Body of pancreas (tissue), 4 donors: ENCODE measurements around the gene KYAT1. TPM values are rescaled to one million over a fixed set of nuclear protein-coding genes. Genes with fewer than 3 reads are reported as not detected.

Experiments
- ATAC-seq: fragments of 150-250 bp; one replicate; pipeline ENCODE4 v1.9.1; 2016
- DNase-seq, 4 donors: peaks; one replicate each; pipeline ENCODE4 v3.0.0-alpha.2; 2019
- H3K27ac ChIP-seq, 4 donors: fragments of 200-600 bp; sonication (generic); 1 replicate in 3 of 4; 2 replicates in 1 of 4; pipeline versions ENCODE4 v1.5.1 to v1.6.1; 2016 to 2019; ENCODE audit warnings: mild to moderate bottlenecking in 1 of 4, mixed read lengths in 1 of 4, moderate library complexity in 1 of 4
- H3K27me3 ChIP-seq, 2 donors: fragments of 200-600 bp; sonication (generic); one replicate each; pipeline ENCODE4 v1.6.0; 2016; ENCODE audit warnings: mild to moderate bottlenecking in 1 of 2
- H3K36me3 ChIP-seq, 2 donors: fragments of 200-600 bp; sonication (generic); replicated peaks in 1 of 2; 2 replicates each; pipeline ENCODE4 v1.5.1; 2016; ENCODE audit warnings: low read depth in 2 of 2; ENCODE audit not compliant: insufficient read depth in 1 of 2
- H3K4me1 ChIP-seq: fragments of 200-600 bp; sonication (generic); one replicate; pipeline ENCODE4 v1.6.0; 2016
- H3K4me3 ChIP-seq, 2 donors: fragments of 200-600 bp; sonication (generic); 1 replicate in 1 of 2; 2 replicates in 1 of 2; pipeline ENCODE4 v1.5.1; 2016 to 2019
- H3K9me3 ChIP-seq, 3 donors: fragments of 200-600 bp; sonication (generic); 1 replicate in 2 of 3; 2 replicates in 1 of 3; pipeline ENCODE4 v1.5.1; 2016
- CTCF ChIP-seq, 7 experiments: fragments of 450-650 bp in 4 of 7; fragments of 200-600 bp in 3 of 7; sonication (generic) in 3 of 7; IDR thresholded peaks; one replicate each; pipeline ENCODE4 v1.5.1; 2016 to 2019; ENCODE audit warnings: antibody characterized with exemption in 7 of 7
- POLR2A ChIP-seq, 3 donors: fragments of 450-650 bp; IDR thresholded peaks; one replicate each; pipeline ENCODE4 v1.6.1; 2016; ENCODE audit warnings: antibody characterized with exemption in 3 of 3, mild to moderate bottlenecking in 2 of 3
- WGBS, 2 donors: methylation state at CpG; one replicate each; pipeline ENCODE4 v1.1.5; 2017; 5-methylcytosine and 5-hydroxymethylcytosine counted together
- intact Hi-C: fragments of 100-400 bp; cut with DNase I; formaldehyde crosslinking; loops from one replicate; pipeline ENCODE4 v1.15.1; 2023
- total RNA-seq, 2 donors: library from RNA; depleted of rRNA; stranded (reverse); fragments of >200 nt; gene quantifications; one replicate each; pipeline ENCODE4 v1.1.0, GENCODE V29; 2016

The KYAT1 gene
- total RNA-seq, 2 donors from 2014 or later = 2.6 to 4.3 TPM

GRCh38 chr9:128923493-128923883, 41.7 kb upstream of the KYAT1 start:
- no peak overlapping the region for H3K4me3 ChIP-seq
- peaks cover 50% of the 10 kb centered on the region for H3K4me1 ChIP-seq
- H3K27ac ChIP-seq = peak overlapping the region in 1 of 4 donors; percentile 90
- ATAC-seq (no peak), DNase-seq (no peak)
- no peak for TF ChIP-seq POLR2A (IDR thresholded peaks at IDR 0.05)
- TF ChIP-seq CTCF (IDR thresholded peaks at IDR 0.05) = no peak
- H3K9me3 ChIP-seq = no peaks in the 10 kb centered on the region
- intact Hi-C loops = no loop called here
- no peaks in the 10 kb centered on the region for H3K36me3 ChIP-seq
- 80 to 82% methylated on average over 6 of the region's 6 CpGs for WGBS, 2 donors
- H3K27me3 ChIP-seq = no peaks in the 10 kb centered on the region

- no peaks in the 10 kb centered on the region for H3K36me3 ChIP-seq
- intact Hi-C loops = no loop called here
- peak; percentile 60 for ATAC-seq
- no peaks in the 10 kb centered on the region for H3K9me3 ChIP-seq
- WGBS, 2 donors = 5 to 12% methylated on average over 12 to 31 of the region's 32 CpGs
- H3K27ac ChIP-seq = peak overlapping the region; percentile 50 to 93 (median 90)
- peak in 4 of 7 experiments; percentile 7 to 23 (median 14) for TF ChIP-seq CTCF (IDR thresholded peaks at IDR 0.05)
- peak; percentile 18 to 58 (median 57) for TF ChIP-seq POLR2A (IDR thresholded peaks at IDR 0.05)
- H3K4me3 ChIP-seq = peak overlapping the region; percentile 45 to 46
- H3K27me3 ChIP-seq = no peaks in the 10 kb centered on the region
- peak; percentile 67 to 72 (median 68) for DNase-seq
- H3K4me1 ChIP-seq = peaks cover 51% of the 10 kb centered on the region
These were observed 40.4 kb upstream of the KYAT1 start for GRCh38 chr9:128921881-128922763.

- WGBS, 2 donors = 31 to 43% methylated on average over 8 to 13 of the region's 13 CpGs
- ATAC-seq = no peak
- H3K27ac ChIP-seq = peak within 1 kb of the TSS; percentile 67 to 93 (median 90)
- no peaks in the 10 kb centered on the region for H3K27me3 ChIP-seq
- H3K9me3 ChIP-seq = no peaks in the 10 kb centered on the region
- no peak for TF ChIP-seq POLR2A (IDR thresholded peaks at IDR 0.05)
- TF ChIP-seq CTCF (IDR thresholded peaks at IDR 0.05) = no peak
- DNase-seq = peak; percentile 77 to 91 (median 83)
- H3K36me3 ChIP-seq = no peaks in the 10 kb centered on the region
- peak within 1 kb of the TSS; percentile 45 to 46 for H3K4me3 ChIP-seq
- intact Hi-C loops = no loop called here
- H3K4me1 ChIP-seq = peaks cover 67% of the 10 kb centered on the region
These were observed 38.8 kb upstream of the KYAT1 start, which contains the start of gene PHYHD1 for GRCh38 chr9:128920381-128921058. TSS of gene PHYHD1 (plus strand) at chr9:128920982. CDS start at chr9:128922324, 1,342 bp downstream.

GRCh38 chr9:128919402-128920089, 37.8 kb upstream of the KYAT1 start:
- intact Hi-C loops = no loop called here
- no peaks in the 10 kb centered on the region for H3K9me3 ChIP-seq
- peak overlapping the region; percentile 57 to 93 (median 90) for H3K27ac ChIP-seq
- DNase-seq = peak; percentile 41 to 68 (median 58)
- H3K27me3 ChIP-seq = no peaks in the 10 kb centered on the region
- no peak for TF ChIP-seq CTCF (IDR thresholded peaks at IDR 0.05)
- TF ChIP-seq POLR2A (IDR thresholded peaks at IDR 0.05) = no peak
- WGBS, 2 donors = 54 to 55% methylated on average over 11 to 14 of the region's 14 CpGs
- no peak overlapping the region for H3K4me3 ChIP-seq
- H3K4me1 ChIP-seq = peaks cover 77% of the 10 kb centered on the region
- no peaks in the 10 kb centered on the region for H3K36me3 ChIP-seq
- ATAC-seq = no peak
